ENCODE data around the gene SF1.

SF1 gene

DNA sequence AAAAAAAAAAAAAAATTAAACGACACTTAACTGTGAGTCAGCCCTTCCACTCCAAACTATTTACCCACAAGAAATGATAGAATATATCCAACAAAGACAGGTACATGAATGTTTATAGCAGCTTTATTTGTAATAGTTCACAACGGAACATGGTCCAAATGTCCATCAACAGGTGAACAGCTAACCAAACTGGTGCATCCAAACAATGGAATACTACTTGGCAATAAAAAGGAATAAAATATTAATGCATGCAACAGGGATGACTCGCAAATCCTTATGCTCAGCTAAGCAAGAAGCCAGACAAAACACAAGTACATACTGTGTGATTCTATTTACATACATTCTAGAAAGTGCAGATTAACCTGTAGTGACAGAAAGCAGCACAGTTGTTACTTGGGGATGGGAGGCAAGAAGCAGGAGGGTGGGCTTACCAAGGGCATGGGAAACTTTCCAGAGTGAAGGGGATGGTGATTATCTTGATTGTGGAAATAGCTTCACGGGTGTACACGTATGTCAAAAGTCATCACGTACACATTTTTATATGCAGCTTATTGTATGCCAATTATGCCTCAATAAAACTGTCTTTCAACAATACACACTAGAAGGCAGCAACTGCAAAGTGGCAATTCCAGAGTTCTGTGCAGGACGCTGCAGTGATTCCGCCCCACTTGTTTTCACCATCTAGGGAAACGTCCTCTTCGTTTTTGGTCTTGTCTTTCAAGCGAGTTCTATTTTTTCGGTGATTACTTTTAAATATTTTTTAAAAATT lies 6.7 kb upstream of the SF1 start:
- no peak for DNase-seq (ENCODE audit: low read depth in 4 of 4, low spot score in 1 of 4)

GRCh38 chr11:64778223-64778472 lies 194 bp downstream of the SF1 start:
- DNase-seq (ENCODE audit: low read depth in 4 of 4, low spot score in 1 of 4), result no peak

DNA sequence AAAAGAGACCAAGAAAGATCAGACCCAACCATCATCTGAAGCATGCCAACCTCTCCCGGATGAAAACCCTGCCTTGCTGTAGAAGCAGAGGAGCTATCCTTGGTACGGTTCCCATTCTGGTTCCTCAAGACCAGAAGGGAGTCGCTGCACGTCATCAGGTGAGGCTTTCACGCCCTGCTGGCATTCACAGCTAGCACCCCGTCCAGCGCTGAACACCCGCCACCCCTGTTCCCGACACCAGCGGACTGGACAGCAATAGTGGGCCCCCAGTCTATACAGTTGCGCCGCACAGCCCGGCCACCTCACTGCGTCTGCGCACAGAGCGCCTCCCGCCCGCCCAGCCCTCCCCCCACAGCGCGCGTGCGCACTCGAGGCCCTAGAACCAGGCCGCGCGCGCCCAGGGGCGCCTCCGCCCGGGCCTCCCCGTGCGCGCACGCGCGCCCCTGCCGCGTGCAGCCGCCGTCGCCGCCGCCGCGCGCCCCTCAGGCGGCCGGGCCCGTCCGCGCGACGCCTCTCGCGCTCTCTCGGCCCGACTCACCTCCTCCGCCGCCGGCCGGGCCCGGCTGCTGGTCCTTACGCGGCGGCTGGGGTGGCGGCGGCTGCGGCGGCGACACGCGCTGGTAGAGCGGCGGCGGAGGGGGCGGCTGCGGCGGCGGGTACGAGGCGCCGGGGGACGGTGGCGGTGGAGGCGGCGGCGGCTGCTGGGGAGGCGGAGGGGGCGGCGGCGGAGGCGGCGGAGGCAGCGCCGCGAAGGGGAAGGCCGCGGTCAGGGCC lies 706 bp downstream of the SF1 start:
- DNase-seq (ENCODE audit: low read depth in 4 of 4, low spot score in 1 of 4), result peak; percentile 56 to 74 (median 68)

DNA sequence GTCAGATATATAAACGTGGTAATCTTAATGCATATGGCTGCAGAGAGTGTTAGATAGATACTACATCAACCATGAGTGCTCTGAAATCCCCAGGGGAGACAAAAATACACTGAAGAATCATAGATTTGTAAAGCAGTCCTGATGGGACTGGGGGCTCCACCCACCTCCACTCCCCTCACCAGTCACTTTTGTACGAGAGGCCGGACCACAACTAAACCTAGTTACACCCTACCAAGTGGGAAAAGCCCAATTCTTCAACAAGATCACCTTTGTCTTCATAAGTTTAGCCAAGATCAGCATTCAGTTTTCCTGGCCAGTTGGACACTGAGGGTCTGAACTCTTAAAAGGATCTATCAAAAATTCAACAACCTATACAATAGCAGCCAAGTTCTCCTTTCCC lies 1.5 kb downstream of the SF1 start:
- no peak for DNase-seq (ENCODE audit: low read depth in 4 of 4, low spot score in 1 of 4)

- DNase-seq (ENCODE audit: low read depth in 4 of 4, low spot score in 1 of 4), result no peak
These were observed 1.9 kb downstream of the SF1 start for GRCh38 chr11:64776425-64776824.

DNA sequence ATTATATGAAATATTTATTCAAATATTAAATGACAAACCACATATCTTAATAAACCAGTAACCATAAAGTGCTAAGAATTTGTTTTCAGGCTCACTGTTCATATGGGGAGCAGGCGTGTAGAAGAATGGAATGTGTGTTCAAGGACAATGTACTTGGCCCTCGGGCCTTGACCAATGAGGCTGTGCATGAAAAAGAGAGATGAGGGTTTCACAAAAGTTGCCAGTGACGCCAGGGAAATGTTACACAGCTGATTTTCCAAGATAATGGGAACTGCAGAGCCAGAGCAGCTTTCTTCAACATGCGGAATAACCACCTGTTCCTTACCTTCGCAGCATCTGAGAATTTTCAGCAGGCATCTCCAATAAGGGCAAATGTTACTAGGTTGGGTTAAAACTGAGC lies 4.2 kb downstream of the SF1 start:
- DNase-seq (ENCODE audit: low read depth in 4 of 4, low spot score in 1 of 4), result no peak

DNA sequence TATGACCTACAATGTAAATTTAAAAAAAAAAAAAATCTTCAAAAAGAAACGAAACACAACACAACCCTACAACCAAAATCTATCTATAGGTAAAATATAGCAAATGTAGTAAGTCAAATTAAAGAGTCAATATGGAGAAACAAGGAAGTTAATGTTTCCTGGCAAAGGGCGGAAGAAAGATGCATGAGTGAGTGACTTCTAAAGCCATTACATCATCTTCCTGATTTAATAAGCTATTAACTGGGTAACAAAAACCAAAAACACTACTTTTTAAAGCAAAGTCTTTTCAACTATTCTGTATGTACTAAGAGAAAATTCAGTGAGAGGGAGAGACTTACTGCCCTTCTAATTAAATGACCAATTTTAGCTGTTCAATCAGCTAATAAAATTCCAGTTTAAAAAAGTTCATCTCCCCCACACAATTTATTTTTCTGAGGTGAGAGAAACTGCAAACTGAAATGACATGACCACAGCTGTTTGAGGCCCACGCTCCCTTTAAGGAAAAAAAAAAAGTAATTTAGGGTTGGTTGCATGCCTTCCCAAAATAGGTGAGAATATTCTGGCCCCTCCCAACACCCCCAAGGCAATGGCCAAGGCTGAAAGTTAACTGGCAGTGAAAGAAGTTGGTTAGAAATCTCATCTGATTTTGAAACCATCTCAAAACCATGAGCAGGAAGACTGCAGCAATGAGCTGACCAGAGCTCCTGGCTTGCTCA lies 5.9 kb downstream of the SF1 start:
- DNase-seq (ENCODE audit: low read depth in 4 of 4, low spot score in 1 of 4), result no peak

DNA sequence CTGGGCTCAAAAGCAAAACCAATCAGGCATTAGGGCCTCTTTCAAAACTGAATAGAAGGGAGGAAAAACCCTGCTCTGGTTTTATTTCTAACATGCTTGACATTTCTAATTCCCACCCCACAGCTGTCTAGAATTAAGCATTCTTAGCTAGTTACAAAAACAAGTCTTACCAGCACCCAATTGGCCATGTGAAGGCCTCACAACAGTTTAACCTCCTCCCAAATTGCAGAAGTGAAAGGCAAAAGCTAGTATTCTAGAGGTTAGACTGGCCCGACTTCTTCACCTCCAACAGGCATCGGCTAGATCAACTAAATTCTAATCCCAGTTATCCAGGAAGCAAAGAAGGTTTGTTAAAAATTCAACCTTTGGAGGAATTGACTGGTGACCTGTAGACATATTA lies 6.5 kb downstream of the SF1 start:
- no peak for DNase-seq (ENCODE audit: low read depth in 4 of 4, low spot score in 1 of 4)

GRCh38 chr11:64770120-64770519 lies 8.2 kb downstream of the SF1 start:
- no peak for DNase-seq (ENCODE audit: low read depth in 4 of 4, low spot score in 1 of 4)

DNA sequence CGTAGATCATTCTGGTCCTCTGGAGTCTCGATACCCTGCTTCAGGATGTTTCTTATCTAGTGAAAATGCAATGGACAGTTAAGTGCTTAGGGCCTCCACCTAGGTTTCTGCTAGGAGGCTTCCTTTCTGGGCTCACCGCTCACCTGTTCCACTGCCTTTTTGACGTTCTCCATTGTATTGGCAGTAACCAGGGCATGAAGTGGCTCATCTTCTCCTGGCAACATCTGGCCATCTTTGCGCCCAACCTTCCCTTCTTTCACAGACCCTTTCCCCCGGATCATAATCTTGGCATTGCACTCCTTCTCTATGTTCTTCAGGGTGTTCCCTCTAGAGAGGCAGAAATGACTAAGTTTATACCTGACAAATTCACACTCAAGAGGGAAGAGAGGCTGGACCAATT lies 9.1 kb downstream of the SF1 start:
- DNase-seq (ENCODE audit: low read depth in 4 of 4, low spot score in 1 of 4), result no peak

DNA sequence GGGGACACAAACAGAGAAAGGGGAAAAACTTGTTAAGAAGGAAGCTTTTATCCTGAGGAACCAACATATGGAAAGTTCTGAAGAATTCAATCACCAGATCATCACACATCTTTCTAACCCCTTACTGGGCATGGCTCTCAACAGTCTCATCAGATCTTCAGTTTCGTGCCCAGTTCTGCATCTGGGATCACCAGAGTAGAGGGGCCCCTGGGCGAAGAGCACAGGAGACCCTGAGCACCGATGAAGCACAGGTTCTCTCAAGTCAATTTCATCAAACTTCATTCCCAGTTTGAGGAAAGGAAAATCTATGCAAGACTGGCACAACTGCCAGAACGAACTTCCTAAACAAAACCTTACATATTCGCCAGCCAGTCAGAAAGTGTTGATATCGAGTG lies 10.0 kb downstream of the SF1 start:
- DNase-seq (ENCODE audit: low read depth in 4 of 4, low spot score in 1 of 4), result no peak

- DNase-seq (ENCODE audit: low read depth in 4 of 4, low spot score in 1 of 4), result peak; percentile 65 to 88 (median 73)
These were observed 10.7 kb downstream of the SF1 start for GRCh38 chr11:64767344-64768299.

DNA sequence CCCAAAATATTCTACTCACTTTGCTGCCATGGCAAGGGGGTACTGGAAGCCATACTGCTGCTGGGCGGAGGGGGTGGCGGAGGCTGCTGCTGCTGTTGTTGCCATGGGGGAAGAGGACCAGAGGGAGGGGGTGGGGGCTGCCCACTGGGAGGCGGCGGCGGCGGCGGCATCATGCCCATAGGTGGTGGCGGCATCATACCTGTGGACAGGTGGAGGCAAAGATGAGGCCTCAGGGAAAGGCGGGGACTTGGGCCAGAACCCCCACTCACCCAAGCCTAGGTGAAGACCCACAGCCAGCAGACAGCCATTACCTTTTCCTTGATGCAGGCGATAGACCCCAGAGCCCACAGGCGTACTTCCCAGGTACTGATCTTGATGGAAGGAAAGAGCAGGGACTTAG lies 11.5 kb downstream of the SF1 start:
- DNase-seq (ENCODE audit: low read depth in 4 of 4, low spot score in 1 of 4), result no peak

- no peak for DNase-seq (ENCODE audit: low read depth in 4 of 4, low spot score in 1 of 4)
These were observed 12.3 kb downstream of the SF1 start for GRCh38 chr11:64765851-64766665.

DNA sequence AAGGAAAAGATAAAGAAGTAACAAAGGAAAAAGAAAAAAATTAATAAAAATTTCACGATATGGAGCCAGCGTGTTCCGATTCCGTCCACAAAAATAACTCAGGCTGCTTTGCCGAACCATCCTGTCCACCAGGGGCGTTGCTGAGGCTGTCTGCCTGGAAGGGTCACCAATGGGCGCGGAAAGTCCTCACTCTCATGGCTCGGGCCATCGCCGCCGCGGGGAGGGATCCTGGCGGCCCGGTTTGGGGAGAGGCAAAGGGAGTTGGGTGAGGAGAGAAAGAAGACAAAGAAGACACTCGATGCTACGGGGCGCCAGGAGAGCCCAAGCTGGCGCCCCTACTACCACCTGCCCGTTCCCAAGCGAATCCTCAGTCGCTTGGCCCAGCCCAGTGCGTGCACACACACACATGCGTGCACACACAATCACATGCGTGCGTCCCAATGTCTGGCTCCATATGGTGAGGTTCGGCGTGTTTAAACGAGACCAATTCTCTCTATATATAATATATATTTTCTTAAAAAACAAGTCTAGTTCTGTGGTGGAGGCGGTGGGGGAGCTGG lies 13.0 kb downstream of the SF1 start:
- no peak for DNase-seq (ENCODE audit: low read depth in 4 of 4, low spot score in 1 of 4)

DNA sequence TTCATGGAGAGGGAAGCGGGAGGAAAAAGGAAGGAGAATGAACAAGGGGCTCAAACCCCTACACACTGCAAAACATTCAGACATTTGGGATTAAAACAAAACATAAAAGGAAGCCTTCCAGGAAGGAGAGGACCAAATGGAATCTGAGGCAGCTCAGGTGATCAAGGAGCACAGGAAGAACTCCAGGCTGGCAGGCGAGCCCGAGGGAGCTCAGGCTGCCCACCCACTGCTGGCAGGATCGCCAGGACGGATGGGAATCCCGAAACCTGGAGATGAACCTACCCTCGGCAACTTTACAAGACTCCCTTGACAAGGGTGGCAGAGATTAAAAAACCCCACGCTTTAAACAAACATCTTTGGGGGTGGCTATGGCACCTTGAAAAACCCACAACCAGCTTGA lies 13.6 kb downstream of the SF1 start:
- no peak for DNase-seq (ENCODE audit: low read depth in 4 of 4, low spot score in 1 of 4)

DNA sequence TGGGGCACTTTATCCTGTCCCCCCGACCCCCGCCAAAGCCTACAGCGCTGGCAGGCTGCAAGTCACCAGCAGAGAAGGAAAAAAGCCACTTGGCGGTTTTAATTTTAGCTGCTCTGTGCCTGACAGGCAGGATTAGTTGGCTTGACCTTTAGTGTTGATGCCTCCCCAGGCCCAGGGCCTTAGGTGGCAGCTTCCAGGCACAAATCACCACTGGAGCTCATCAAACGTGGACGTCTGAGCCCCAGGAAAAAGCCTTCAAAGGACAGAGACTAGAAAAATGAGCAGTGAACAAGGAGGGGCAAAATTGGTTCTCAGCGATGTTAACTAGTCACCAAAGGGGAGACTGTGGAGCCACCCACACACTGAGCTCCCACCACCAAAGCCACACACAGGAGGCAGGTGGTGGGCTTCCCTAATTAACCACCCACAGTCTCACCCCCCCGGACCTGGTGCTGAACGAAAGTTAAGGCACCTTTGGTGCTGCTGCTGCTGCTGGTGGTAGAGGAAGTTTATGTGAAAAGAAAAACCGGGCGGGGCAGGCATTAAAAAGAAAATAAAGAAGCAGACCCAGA lies 14.2 kb downstream of the SF1 start:
- DNase-seq (ENCODE audit: low read depth in 4 of 4, low spot score in 1 of 4), result no peak

DNA sequence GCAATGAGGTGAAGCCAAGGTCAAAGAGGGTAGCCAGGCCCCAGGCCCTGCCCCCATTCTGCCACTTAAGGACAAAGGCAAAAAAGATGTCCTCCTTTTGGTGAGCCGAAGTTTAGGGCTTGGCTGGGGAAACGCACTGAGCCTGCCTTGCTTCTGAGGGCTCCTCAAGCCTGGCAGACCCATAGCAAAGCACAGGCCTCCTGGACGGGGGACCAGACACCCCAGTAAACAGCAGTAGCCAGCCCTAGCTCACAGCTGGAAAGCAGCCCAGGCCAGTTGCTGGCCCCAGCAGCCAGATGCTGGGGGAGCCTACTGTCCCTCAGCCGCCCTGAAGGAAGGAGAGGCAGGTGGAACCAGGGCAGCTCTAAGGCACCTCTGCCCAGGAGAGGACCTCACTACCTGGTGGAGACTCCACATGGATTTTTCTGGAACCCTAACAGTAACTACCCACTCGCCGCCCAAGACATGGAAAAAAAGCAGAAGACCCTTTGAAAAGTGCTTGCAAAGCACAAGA lies 14.8 kb downstream of the SF1 start:
- DNase-seq (ENCODE audit: low read depth in 4 of 4, low spot score in 1 of 4), result no peak

- no peak for DNase-seq (ENCODE audit: low read depth in 4 of 4, low spot score in 1 of 4)
These were observed 15.4 kb downstream of the SF1 start for GRCh38 chr11:64762674-64763525.
